Heart left ventricle (tissue), 13 donors: ENCODE data around the gene LAGE3.

ENCODE experiments used
- CTCF ChIP-seq, 12 donors: fragments of 200-600 bp; sonication (generic) in 4 of 12; IDR thresholded peaks; one replicate each; pipeline versions ENCODE4 v1.5.0 to v1.8.0; 2018 to 2022; ENCODE audit warnings: antibody characterized with exemption in 12 of 12, mild to moderate bottlenecking in 5 of 12
- POLR2A ChIP-seq, 2 donors: fragments of 450-650 bp; IDR thresholded peaks; one replicate each; pipeline ENCODE4 v1.6.1; 2017; ENCODE audit warnings: antibody characterized with exemption in 2 of 2, mild to moderate bottlenecking in 2 of 2, moderate library complexity in 2 of 2
- donor health status: ischemic (EF 13 %, LVEDD 7.1; RV severe dilation, severe dysfunction).
- donor health status: DM: no; HTN: yes; CAD: no.
- donor health status: DM: no; HTN: no; CAD: no.
- donor health status: ischemic (EF 25% LVEDD 6.9; RV normal size, moderate dysfunction).
- donor health status: ischemic (EF 25% LVEDD 5.7; RV mildly dilated, moderate dysfunction).
- donor health status: ischemic (EF 35%, LVEDD 5.7; RV mildly dilated, moderate dysfunction).
- donor health status: nonischemic (EF 11% LVEDD 7.7; RV severe dilation, severe dysfunction).
- donor health status: DM: yes; HTN: yes; CAD: no.
- donor health status: PGD.
- donor health status: ischemic (EF 29% LVEDD 5.4; RV normal size, mild dysfunction).
- donor health status: nonischemic (EF 23%, LVEDD 6.1; RV moderate dilation, normal function).

- TF ChIP-seq CTCF (IDR thresholded peaks at IDR 0.05) (no peak), POLR2A (IDR thresholded peaks at IDR 0.05) (no peak)
These were observed 23.0 kb upstream of the LAGE3 start for GRCh38 chrX:154502098-154502497.
